ENCODE results near the gene OBP2A. TPM values are rescaled to one million over a fixed set of nuclear protein-coding genes. Genes with fewer than 3 reads are reported as not detected.

Gene OBP2A
- total RNA-seq, 1 donor from 2014 or later = not detected

GRCh38 chr9:135596211-135596610, 50.3 kb downstream of the OBP2A start:
- DNase-seq (ENCODE audit: low read depth in 2 of 2) = no peak

Other genes with a start within 250 kb of the OBP2A start
- gene PPP1R26, start 66.3 kb upstream of the OBP2A start, total RNA-seq = 8.7 and 11.3 TPM in 2 replicates
- 11.3 and 18.5 TPM in 2 replicates for gene MRPS2, start 45.4 kb upstream of the OBP2A start, total RNA-seq
- not detected in 2 replicates for gene LCN1, start 24.7 kb upstream of the OBP2A start, total RNA-seq
- gene PAEP, start 15.6 kb downstream of the OBP2A start, total RNA-seq = not detected in 2 replicates
- not detected in 2 replicates for gene GLT6D1, start 93.4 kb downstream of the OBP2A start, total RNA-seq
- gene LCN9, start 117.2 kb downstream of the OBP2A start, total RNA-seq = not detected in 2 replicates
- gene SOHLH1, start 153.4 kb downstream of the OBP2A start, total RNA-seq = under 0.01 TPM in 1 of 2 replicates, not detected in the other
- not detected in 2 replicates for gene KCNT1, start 156.1 kb downstream of the OBP2A start, total RNA-seq